ENCODE data around the gene ARHGEF7.

ARHGEF7 gene

DNA sequence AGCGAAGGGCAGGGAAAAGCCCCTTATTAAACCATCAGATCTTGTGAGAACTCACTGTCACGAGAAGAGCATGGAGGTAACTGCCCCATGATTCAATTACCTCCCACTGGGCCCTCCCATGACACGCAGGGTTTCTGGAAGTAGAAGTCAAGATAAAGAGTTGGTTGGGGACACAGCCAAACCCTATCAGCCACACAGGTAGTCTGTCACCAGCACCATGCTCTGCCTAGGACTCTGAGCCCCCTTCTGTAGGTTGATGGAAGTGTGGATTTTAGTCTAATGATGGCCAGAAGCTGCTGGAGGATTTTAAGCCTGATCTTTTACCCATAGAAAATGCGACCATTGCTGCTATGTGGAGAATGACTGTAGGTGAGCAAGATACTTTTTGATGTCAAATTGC is 60.8 kb downstream of the ARHGEF7 start:
- H3K27me3 ChIP-seq (replicated peaks; ENCODE audit: control insufficient read depth, insufficient read depth, low read length) = no peaks in the 10 kb centered on the region
- peaks cover 17% of the 10 kb centered on the region for H3K36me3 ChIP-seq (ENCODE audit: control insufficient read depth, insufficient read depth, low read length, severe bottlenecking)
- H3K9ac ChIP-seq (ENCODE audit: low read length) = no peak overlapping the region
- H3K4me1 ChIP-seq (ENCODE audit: control insufficient read depth, insufficient read depth, low read length) = peaks cover 24% of the 10 kb centered on the region
- DNase-seq (ENCODE audit: low read depth) = no peak
- H3K4me3 ChIP-seq (ENCODE audit: low read length) = no peak overlapping the region
- H3K9me3 ChIP-seq (ENCODE audit: control insufficient read depth, low read length) = no peaks in the 10 kb centered on the region

GRCh38 chr13:111176421-111176820 is 61.3 kb downstream of the ARHGEF7 start:
- H3K9ac ChIP-seq (ENCODE audit: low read length) = no peak overlapping the region
- H3K27me3 ChIP-seq (replicated peaks; ENCODE audit: control insufficient read depth, insufficient read depth, low read length) = no peaks in the 10 kb centered on the region
- H3K36me3 ChIP-seq (ENCODE audit: control insufficient read depth, insufficient read depth, low read length, severe bottlenecking) = peaks cover 17% of the 10 kb centered on the region
- no peaks in the 10 kb centered on the region for H3K9me3 ChIP-seq (ENCODE audit: control insufficient read depth, low read length)
- no peak for DNase-seq (ENCODE audit: low read depth)
- H3K4me1 ChIP-seq (ENCODE audit: control insufficient read depth, insufficient read depth, low read length) = peaks cover 20% of the 10 kb centered on the region
- no peak overlapping the region for H3K4me3 ChIP-seq (ENCODE audit: low read length)

GRCh38 chr13:111177081-111177711 is 62.1 kb downstream of the ARHGEF7 start:
- no peaks in the 10 kb centered on the region for H3K9me3 ChIP-seq (ENCODE audit: control insufficient read depth, low read length)
- H3K4me1 ChIP-seq (ENCODE audit: control insufficient read depth, insufficient read depth, low read length) = peaks cover 12% of the 10 kb centered on the region
- H3K36me3 ChIP-seq (ENCODE audit: control insufficient read depth, insufficient read depth, low read length, severe bottlenecking) = peaks cover 17% of the 10 kb centered on the region
- H3K9ac ChIP-seq (ENCODE audit: low read length) = no peak overlapping the region
- H3K27me3 ChIP-seq (replicated peaks; ENCODE audit: control insufficient read depth, insufficient read depth, low read length) = no peaks in the 10 kb centered on the region
- DNase-seq (ENCODE audit: low read depth) = no peak
- H3K4me3 ChIP-seq (ENCODE audit: low read length) = no peak overlapping the region

- Histone ChIP-seq H3K9me3 (ENCODE audit: control insufficient read depth, low read length) (no peaks in the 10 kb centered on the region), H3K27me3 (replicated peaks; ENCODE audit: control insufficient read depth, insufficient read depth, low read length) (no peaks in the 10 kb centered on the region), H3K4me3 (ENCODE audit: low read length) (no peak overlapping the region), H3K4me1 (ENCODE audit: control insufficient read depth, insufficient read depth, low read length) (peaks cover 9% of the 10 kb centered on the region), H3K36me3 (ENCODE audit: control insufficient read depth, insufficient read depth, low read length, severe bottlenecking) (peaks cover 17% of the 10 kb centered on the region), H3K9ac (ENCODE audit: low read length) (no peak overlapping the region)
- peak; percentile 57 for DNase-seq (ENCODE audit: low read depth)
Observed at GRCh38 chr13:111177921-111178320, 62.8 kb downstream of the ARHGEF7 start.

DNA sequence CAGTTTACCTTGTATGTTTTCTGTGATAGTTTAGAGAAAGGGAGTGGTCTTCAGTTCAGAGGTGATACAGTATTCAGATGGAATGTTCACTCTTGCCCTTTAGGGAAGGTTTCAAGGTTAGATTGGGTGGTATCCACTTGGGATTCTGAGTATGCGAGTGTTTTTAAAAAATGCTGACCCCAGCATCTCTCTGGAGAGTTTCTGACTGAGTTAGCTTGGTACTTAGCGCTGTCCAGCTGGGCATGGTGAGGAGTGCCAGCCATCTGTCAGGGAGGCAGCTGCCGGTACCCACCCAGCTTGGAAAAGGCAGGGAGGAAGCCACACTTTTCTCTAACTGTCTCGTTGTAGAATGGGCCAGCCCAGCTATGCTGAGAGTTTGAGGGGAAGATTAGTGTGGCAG is 63.3 kb downstream of the ARHGEF7 start:
- no peaks in the 10 kb centered on the region for H3K9me3 ChIP-seq (ENCODE audit: control insufficient read depth, low read length)
- H3K9ac ChIP-seq (ENCODE audit: low read length) = no peak overlapping the region
- H3K4me1 ChIP-seq (ENCODE audit: control insufficient read depth, insufficient read depth, low read length) = peaks cover 9% of the 10 kb centered on the region
- no peaks in the 10 kb centered on the region for H3K27me3 ChIP-seq (replicated peaks; ENCODE audit: control insufficient read depth, insufficient read depth, low read length)
- peaks cover 13% of the 10 kb centered on the region for H3K36me3 ChIP-seq (ENCODE audit: control insufficient read depth, insufficient read depth, low read length, severe bottlenecking)
- no peak overlapping the region for H3K4me3 ChIP-seq (ENCODE audit: low read length)
- DNase-seq (ENCODE audit: low read depth) = no peak

- H3K9ac ChIP-seq (ENCODE audit: low read length) = no peak overlapping the region
- peaks cover 12% of the 10 kb centered on the region for H3K36me3 ChIP-seq (ENCODE audit: control insufficient read depth, insufficient read depth, low read length, severe bottlenecking)
- no peaks in the 10 kb centered on the region for H3K27me3 ChIP-seq (replicated peaks; ENCODE audit: control insufficient read depth, insufficient read depth, low read length)
- DNase-seq (ENCODE audit: low read depth) = peak; percentile 42
- H3K4me1 ChIP-seq (ENCODE audit: control insufficient read depth, insufficient read depth, low read length) = peaks cover 17% of the 10 kb centered on the region
- H3K4me3 ChIP-seq (ENCODE audit: low read length) = no peak overlapping the region
- H3K9me3 ChIP-seq (ENCODE audit: control insufficient read depth, low read length) = no peaks in the 10 kb centered on the region
Observed at GRCh38 chr13:111179908-111180760, 65.0 kb downstream of the ARHGEF7 start.

GRCh38 chr13:111181977-111182376 is 66.9 kb downstream of the ARHGEF7 start:
- Histone ChIP-seq H3K4me1 (ENCODE audit: control insufficient read depth, insufficient read depth, low read length) (peaks cover 35% of the 10 kb centered on the region), H3K9ac (ENCODE audit: low read length) (no peak overlapping the region), H3K4me3 (ENCODE audit: low read length) (no peak overlapping the region), H3K9me3 (ENCODE audit: control insufficient read depth, low read length) (no peaks in the 10 kb centered on the region), H3K27me3 (replicated peaks; ENCODE audit: control insufficient read depth, insufficient read depth, low read length) (no peaks in the 10 kb centered on the region), H3K36me3 (ENCODE audit: control insufficient read depth, insufficient read depth, low read length, severe bottlenecking) (peaks cover 11% of the 10 kb centered on the region)
- DNase-seq (ENCODE audit: low read depth) = no peak

DNA sequence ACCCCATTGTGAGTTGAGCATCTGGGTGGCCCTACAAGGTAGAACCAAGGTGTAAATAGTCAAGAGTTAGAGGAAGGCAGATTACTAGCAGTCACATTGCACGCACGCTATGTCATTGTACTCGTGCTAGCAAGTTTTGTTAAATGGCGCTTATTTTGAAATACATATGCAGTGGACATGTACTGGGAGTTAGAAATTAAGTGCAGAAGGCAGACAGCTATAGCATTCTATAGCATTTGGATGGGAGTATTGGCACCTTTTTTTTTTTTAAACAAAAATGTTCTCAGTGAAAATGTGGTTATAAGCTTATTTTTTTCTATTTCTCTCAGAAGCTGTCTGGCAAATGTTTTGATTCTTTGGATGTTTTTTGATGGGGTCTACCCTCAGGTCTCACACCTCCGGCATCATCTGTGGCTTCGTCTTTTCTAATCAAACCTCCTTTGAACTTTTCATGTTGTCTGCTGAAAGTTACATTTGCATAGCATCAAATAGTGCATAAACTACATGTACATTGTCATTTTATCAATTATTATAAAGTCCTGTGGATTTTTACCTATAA is 68.1 kb downstream of the ARHGEF7 start:
- DNase-seq (ENCODE audit: low read depth) = no peak
- H3K4me1 ChIP-seq (ENCODE audit: control insufficient read depth, insufficient read depth, low read length) = peaks cover 35% of the 10 kb centered on the region
- H3K27me3 ChIP-seq (replicated peaks; ENCODE audit: control insufficient read depth, insufficient read depth, low read length) = no peaks in the 10 kb centered on the region
- no peak overlapping the region for H3K9ac ChIP-seq (ENCODE audit: low read length)
- H3K36me3 ChIP-seq (ENCODE audit: control insufficient read depth, insufficient read depth, low read length, severe bottlenecking) = peaks cover 8% of the 10 kb centered on the region
- H3K4me3 ChIP-seq (ENCODE audit: low read length) = no peak overlapping the region
- H3K9me3 ChIP-seq (ENCODE audit: control insufficient read depth, low read length) = no peaks in the 10 kb centered on the region

DNA sequence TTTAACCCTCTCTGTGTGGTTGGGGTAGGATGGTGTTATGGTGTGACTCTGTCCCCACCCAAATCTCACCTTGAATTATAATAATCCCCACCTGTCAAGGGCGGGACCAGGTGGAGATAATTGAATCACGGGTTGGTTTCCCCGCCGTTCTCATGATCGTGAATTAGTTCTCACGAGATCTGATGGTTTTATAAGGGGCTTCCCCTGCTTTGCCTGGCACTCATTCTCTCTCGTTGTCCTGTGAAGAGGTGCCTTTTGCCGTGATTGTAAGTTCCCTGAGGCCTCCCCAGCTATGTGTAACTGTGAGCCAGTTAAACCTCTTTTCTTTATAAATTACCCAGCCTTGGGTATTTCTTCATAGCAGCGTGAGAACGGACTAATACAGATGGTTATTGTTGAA is 68.8 kb downstream of the ARHGEF7 start:
- Histone ChIP-seq H3K9me3 (ENCODE audit: control insufficient read depth, low read length) (no peaks in the 10 kb centered on the region), H3K4me3 (ENCODE audit: low read length) (no peak overlapping the region), H3K4me1 (ENCODE audit: control insufficient read depth, insufficient read depth, low read length) (peaks cover 36% of the 10 kb centered on the region)

DNA sequence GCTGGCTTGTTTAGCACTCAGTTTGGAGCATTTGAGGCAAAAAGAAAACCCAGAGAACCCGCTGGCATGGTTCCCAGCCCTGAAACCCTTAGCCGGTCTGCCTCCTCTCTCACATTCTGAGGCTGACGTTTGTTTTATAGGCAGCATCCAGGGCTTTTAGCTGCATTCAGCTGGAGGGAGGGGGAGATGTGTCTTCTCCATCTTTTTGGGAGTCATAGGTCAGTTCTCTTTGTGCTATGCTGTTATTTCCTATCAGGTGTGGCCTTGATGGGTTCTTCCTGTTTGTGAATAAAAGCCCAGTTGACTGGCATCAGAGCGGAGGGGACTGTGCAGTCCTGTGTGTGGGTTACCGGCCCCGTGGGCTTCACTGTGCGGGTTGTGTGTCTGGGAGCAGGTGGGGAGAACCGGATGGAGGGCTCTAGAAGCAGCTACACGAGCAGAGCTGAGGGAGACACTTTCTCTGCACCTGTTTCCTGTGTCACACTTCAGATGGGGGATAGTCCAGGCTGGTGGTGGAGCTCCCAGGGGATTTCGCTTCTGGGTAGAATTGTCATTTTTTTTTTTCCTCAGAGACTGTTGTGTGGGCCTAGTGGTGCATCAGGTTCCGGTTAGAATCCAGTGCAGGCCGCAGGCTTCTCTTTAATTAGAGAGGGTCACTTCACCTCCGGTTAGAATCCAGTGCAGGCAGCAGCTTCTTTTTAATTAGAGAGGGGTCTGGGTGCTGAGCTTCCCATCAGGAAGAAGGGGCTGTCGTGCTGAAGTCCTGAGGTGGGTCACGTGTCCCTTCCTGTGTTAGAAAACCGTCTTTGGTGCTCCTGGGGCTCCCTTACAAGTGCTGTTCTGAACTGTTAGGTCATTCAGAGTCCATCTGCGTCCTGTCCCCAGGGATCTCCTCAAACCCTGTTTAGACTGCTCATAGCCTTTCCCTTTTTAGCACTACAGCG is 69.6 kb downstream of the ARHGEF7 start:
- no peak for DNase-seq (ENCODE audit: low read depth)
- peaks cover 36% of the 10 kb centered on the region for H3K4me1 ChIP-seq (ENCODE audit: control insufficient read depth, insufficient read depth, low read length)

More for the DNA sequence above, 68.8 kb downstream of the ARHGEF7 start:
- Histone ChIP-seq H3K27me3 (replicated peaks; ENCODE audit: control insufficient read depth, insufficient read depth, low read length) (no peaks in the 10 kb centered on the region), H3K9ac (ENCODE audit: low read length) (no peak overlapping the region), H3K36me3 (ENCODE audit: control insufficient read depth, insufficient read depth, low read length, severe bottlenecking) (peaks cover 8% of the 10 kb centered on the region)
- DNase-seq (ENCODE audit: low read depth) = no peak

More for the DNA sequence above, 69.6 kb downstream of the ARHGEF7 start:
- Histone ChIP-seq H3K9ac (ENCODE audit: low read length) (no peak overlapping the region), H3K27me3 (replicated peaks; ENCODE audit: control insufficient read depth, insufficient read depth, low read length) (no peaks in the 10 kb centered on the region), H3K36me3 (ENCODE audit: control insufficient read depth, insufficient read depth, low read length, severe bottlenecking) (peaks cover 2% of the 10 kb centered on the region), H3K9me3 (ENCODE audit: control insufficient read depth, low read length) (no peaks in the 10 kb centered on the region), H3K4me3 (ENCODE audit: low read length) (no peak overlapping the region)

Measured in adipocyte (in vitro differentiated cells).